ENCODE results near the gene CLINT1. TPM values are rescaled to one million over a fixed set of nuclear protein-coding genes. Genes with fewer than 3 reads are reported as not detected.
A peak's percentile ranks its signal among the peaks of the same experiment; 100 is the strongest.
"Not testable (repeated sequence)": the region's sequence is repeated elsewhere in the genome, so short reads cannot be mapped to it uniquely, and the experiment has no call there.

CLINT1 gene
- total and polyA plus RNA-seq, 4 experiments from 2014 or later: 70.5 to 88.2 (median 77.4) TPM

GRCh38 chr5:157892974-157893373 lies 34.0 kb upstream of the CLINT1 start:
- Histone ChIP-seq H3K36me3 (ENCODE audit: insufficient read depth, low read length) (no peaks in the 10 kb centered on the region), H3K27me3 (ENCODE audit: insufficient read depth, low read length) (no peaks in the 10 kb centered on the region), H3K4me3 (ENCODE audit: low read length in 2 of 2) (no peak overlapping the region), H3K4me1 (ENCODE audit: insufficient read depth, low read length) (peaks cover 7% of the 10 kb centered on the region), H3K27ac (ENCODE audit: low read depth, low read length) (no peak overlapping the region), H3K9me3 (ENCODE audit: control insufficient read depth in 1 of 2, low read length in 2 of 2) (no peaks in the 10 kb centered on the region)
- Mint-ChIP-seq H3K9me3 (no peaks in the 10 kb centered on the region), H3K4me1 (peaks cover 8 to 17% (median 12%) of the 10 kb centered on the region in 4 donors), H3K27ac (no peak overlapping the region), H3K27me3 (no peaks in the 10 kb centered on the region), H3K36me3 (peaks cover 0 to 3% of the 10 kb centered on the region in 2 donors), H3K4me3 (no peak overlapping the region)
- CTCF ChIA-PET (ENCODE audit: partially characterized antibody): interaction anchor here (1.3 kb wide), 1 partner anchor 56 kb away, joined by 3 read pairs; no protein-coding TSS in a partner anchor
- no peak for DNase-seq
- POLR2A ChIA-PET (ENCODE audit: partially characterized antibody): no interaction called here
- intact Hi-C loops (cut with micrococcal nuclease): no loop called here

- H3K27ac Mint-ChIP-seq: peak overlapping the region in 5 of 7 donors; percentile 36 to 53 (median 44)
- H3K4me3 Mint-ChIP-seq: peak overlapping the region in 1 of 8 donors; percentile 39
- Histone ChIP-seq H3K4me3 (ENCODE audit: low read length in 2 of 2) (no peak overlapping the region), H3K36me3 (ENCODE audit: insufficient read depth, low read length) (no peaks in the 10 kb centered on the region), H3K27ac (ENCODE audit: low read depth, low read length) (no peak overlapping the region), H3K27me3 (ENCODE audit: insufficient read depth, low read length) (no peaks in the 10 kb centered on the region), H3K9me3 (ENCODE audit: control insufficient read depth in 1 of 2, low read length in 2 of 2) (no peaks in the 10 kb centered on the region), H3K4me1 (ENCODE audit: insufficient read depth, low read length) (peaks cover 7% of the 10 kb centered on the region)
- peaks cover 0 to 3% of the 10 kb centered on the region in 2 donors for H3K36me3 Mint-ChIP-seq
- no peaks in the 10 kb centered on the region for H3K27me3 Mint-ChIP-seq
- H3K9me3 Mint-ChIP-seq: no peaks in the 10 kb centered on the region
- intact Hi-C loops (cut with micrococcal nuclease): no loop called here
- DNase-seq: peak in 4 of 5 donors; percentile 6 to 28 (median 16)
- ChIA-PET CTCF (ENCODE audit: partially characterized antibody) (interaction anchor here (1.8 kb wide), 1 partner anchor 58 kb away, joined by 7 read pairs; no protein-coding TSS in a partner anchor), POLR2A (ENCODE audit: partially characterized antibody) (interaction anchor here (0.9 to 1.0 kb wide), 2 partner anchors 25 to 32 kb away, joined by 3 read pairs; partner anchors contain the start of gene CLINT1)
- H3K4me1 Mint-ChIP-seq: peaks cover 8 to 17% (median 12%) of the 10 kb centered on the region in 4 donors
These were observed 32.1 kb upstream of the CLINT1 start for GRCh38 chr5:157890836-157891597.

GRCh38 chr5:157888814-157889532 lies 30.0 kb upstream of the CLINT1 start:
- no peak overlapping the region for H3K27ac Mint-ChIP-seq
- H3K4me1 Mint-ChIP-seq: peaks cover 8 to 17% (median 12%) of the 10 kb centered on the region in 4 donors
- H3K27me3 Mint-ChIP-seq: no peaks in the 10 kb centered on the region
- Histone ChIP-seq H3K27ac (ENCODE audit: low read depth, low read length) (no peak overlapping the region), H3K9me3 (ENCODE audit: control insufficient read depth in 1 of 2, low read length in 2 of 2) (no peaks in the 10 kb centered on the region), H3K4me1 (ENCODE audit: insufficient read depth, low read length) (peaks cover 7% of the 10 kb centered on the region), H3K36me3 (ENCODE audit: insufficient read depth, low read length) (no peaks in the 10 kb centered on the region), H3K27me3 (ENCODE audit: insufficient read depth, low read length) (no peaks in the 10 kb centered on the region), H3K4me3 (ENCODE audit: low read length in 2 of 2) (no peak overlapping the region)
- DNase-seq: no peak
- H3K9me3 Mint-ChIP-seq: no peaks in the 10 kb centered on the region
- ChIA-PET POLR2A (ENCODE audit: partially characterized antibody) (no interaction called here), CTCF (ENCODE audit: partially characterized antibody) (no interaction called here)
- no peak overlapping the region for H3K4me3 Mint-ChIP-seq
- intact Hi-C loops (cut with micrococcal nuclease): no loop called here
- H3K36me3 Mint-ChIP-seq: peaks cover 0 to 3% of the 10 kb centered on the region in 2 donors

GRCh38 chr5:157886796-157887380 lies 27.9 kb upstream of the CLINT1 start:
- intact Hi-C loops (cut with micrococcal nuclease): no loop called here
- peaks cover 0 to 3% of the 10 kb centered on the region in 2 donors for H3K36me3 Mint-ChIP-seq
- no peaks in the 10 kb centered on the region for H3K27me3 Mint-ChIP-seq
- ChIA-PET CTCF (ENCODE audit: partially characterized antibody) (interaction anchor here (0.9 kb wide), 1 partner anchor 12 kb away, joined by 3 read pairs; no protein-coding TSS in a partner anchor), POLR2A (ENCODE audit: partially characterized antibody) (no interaction called here)
- Histone ChIP-seq H3K9me3 (ENCODE audit: control insufficient read depth in 1 of 2, low read length in 2 of 2) (no peaks in the 10 kb centered on the region), H3K27me3 (ENCODE audit: insufficient read depth, low read length) (no peaks in the 10 kb centered on the region), H3K27ac (ENCODE audit: low read depth, low read length) (no peak overlapping the region), H3K36me3 (ENCODE audit: insufficient read depth, low read length) (no peaks in the 10 kb centered on the region), H3K4me1 (ENCODE audit: insufficient read depth, low read length) (peaks cover 7% of the 10 kb centered on the region), H3K4me3 (ENCODE audit: low read length in 2 of 2) (no peak overlapping the region)
- H3K4me1 Mint-ChIP-seq: peaks cover 4 to 10% (median 7%) of the 10 kb centered on the region in 4 donors
- no peak overlapping the region for H3K27ac Mint-ChIP-seq
- H3K9me3 Mint-ChIP-seq: no peaks in the 10 kb centered on the region
- no peak overlapping the region for H3K4me3 Mint-ChIP-seq
- DNase-seq: no peak

- POLR2A ChIA-PET (ENCODE audit: partially characterized antibody); H3K27ac Mint-ChIP-seq; H3K27ac ChIP-seq (ENCODE audit: low read depth, low read length); H3K36me3 Mint-ChIP-seq; H3K4me1 ChIP-seq (ENCODE audit: insufficient read depth, low read length); DNase-seq; intact Hi-C loops (cut with micrococcal nuclease); H3K4me1 Mint-ChIP-seq; H3K4me3 ChIP-seq (ENCODE audit: low read length in 2 of 2); H3K27me3 ChIP-seq (ENCODE audit: insufficient read depth, low read length); H3K9me3 Mint-ChIP-seq; H3K36me3 ChIP-seq (ENCODE audit: insufficient read depth, low read length); H3K27me3 Mint-ChIP-seq; H3K9me3 ChIP-seq (ENCODE audit: control insufficient read depth in 1 of 2, low read length in 2 of 2); CTCF ChIA-PET (ENCODE audit: partially characterized antibody); H3K4me3 Mint-ChIP-seq: not testable (repeated sequence)
These were observed 26.1 kb upstream of the CLINT1 start for GRCh38 chr5:157885051-157885450.

GRCh38 chr5:157881498-157881897 lies 22.6 kb upstream of the CLINT1 start:
- not testable (repeated sequence) for H3K9me3 ChIP-seq (ENCODE audit: control insufficient read depth in 1 of 2, low read length in 2 of 2)

GRCh38 chr5:157877821-157878220 lies 18.9 kb upstream of the CLINT1 start:
- H3K4me3 ChIP-seq (ENCODE audit: low read length in 2 of 2): no peak overlapping the region
- no peak overlapping the region for H3K27ac ChIP-seq (ENCODE audit: low read depth, low read length)
- ChIA-PET POLR2A (ENCODE audit: partially characterized antibody) (no interaction called here), CTCF (ENCODE audit: partially characterized antibody) (no interaction called here)
- intact Hi-C loops (cut with micrococcal nuclease): no loop called here
- H3K4me1 Mint-ChIP-seq: no peaks in the 10 kb centered on the region
- no peaks in the 10 kb centered on the region for H3K9me3 Mint-ChIP-seq
- no peaks in the 10 kb centered on the region for H3K4me1 ChIP-seq (ENCODE audit: insufficient read depth, low read length)
- no peak overlapping the region for H3K27ac Mint-ChIP-seq
- no peaks in the 10 kb centered on the region for H3K9me3 ChIP-seq (ENCODE audit: control insufficient read depth in 1 of 2, low read length in 2 of 2)
- no peaks in the 10 kb centered on the region for H3K27me3 ChIP-seq (ENCODE audit: insufficient read depth, low read length)
- no peak for DNase-seq
- H3K36me3 Mint-ChIP-seq: no peaks in the 10 kb centered on the region
- H3K4me3 Mint-ChIP-seq: no peak overlapping the region
- no peaks in the 10 kb centered on the region for H3K27me3 Mint-ChIP-seq
- H3K36me3 ChIP-seq (ENCODE audit: insufficient read depth, low read length): no peaks in the 10 kb centered on the region

More at GRCh38 chr5:157881498-157881897, 22.6 kb upstream of the CLINT1 start:
- H3K27ac Mint-ChIP-seq; H3K36me3 ChIP-seq (ENCODE audit: insufficient read depth, low read length); CTCF ChIA-PET (ENCODE audit: partially characterized antibody); H3K4me3 Mint-ChIP-seq; H3K4me3 ChIP-seq (ENCODE audit: low read length in 2 of 2); H3K4me1 ChIP-seq (ENCODE audit: insufficient read depth, low read length); intact Hi-C loops (cut with micrococcal nuclease); H3K4me1 Mint-ChIP-seq; H3K27me3 ChIP-seq (ENCODE audit: insufficient read depth, low read length); H3K27ac ChIP-seq (ENCODE audit: low read depth, low read length); H3K9me3 Mint-ChIP-seq; POLR2A ChIA-PET (ENCODE audit: partially characterized antibody); H3K27me3 Mint-ChIP-seq; DNase-seq; H3K36me3 Mint-ChIP-seq: not testable (repeated sequence)

Data from CD4-positive, alpha-beta memory T cell (primary cell).